ENCODE results near the gene SMIM32. TPM values are rescaled to one million over a fixed set of nuclear protein-coding genes. Genes with fewer than 3 reads are reported as not detected.

Gene SMIM32
- total and polyA plus RNA-seq, 9 of the 15 experiments (the other 6 are each of a cell fraction or from before 2014, with no cell fraction given): not detected

- no peak for TF ChIP-seq ZBTB33 (CRISPR knock-in tag; IDR thresholded peaks at IDR 0.05)
- no peak for TF ChIP-seq ZBTB2 (IDR thresholded peaks at IDR 0.05)
- no peak for TF ChIP-seq SMARCA5 (IDR thresholded peaks at IDR 0.05)
- TF ChIP-seq ZNF274 (IDR thresholded peaks at IDR 0.05; ENCODE audit: borderline replicate concordance, low read depth, low read length): no peak
- TF ChIP-seq GABPB1 (CRISPR knock-in tag; IDR thresholded peaks at IDR 0.05): no peak
- TF ChIP-seq PTBP1 (IDR thresholded peaks at IDR 0.05; ENCODE audit: low read depth, low read length): no peak
- TF ChIP-seq ZNF696 (CRISPR knock-in tag; conservative IDR thresholded peaks at IDR 0.05): no peak
- no peak for TF ChIP-seq NRF1 (conservative IDR thresholded peaks at IDR 0.05 in 1 of 2, IDR thresholded peaks at IDR 0.05 in 1 of 2)
- no peak for TF ChIP-seq ETS1 (conservative IDR thresholded peaks at IDR 0.05; ENCODE audit: control insufficient read depth, low read depth, low read length)
- TF ChIP-seq CBFA2T3 (IDR thresholded peaks at IDR 0.05): no peak
- TF ChIP-seq EP400 (IDR thresholded peaks at IDR 0.05): no peak
These were observed 9.7 kb upstream of the SMIM32 start (continued) for GRCh38 chr5:136202469-136203205.

Data from K562 (cell line).